GM12878 (cell line): Measurements from ENCODE around the gene ADGRB2.

Experiments
- BRCA1 ChIP-seq: IDR thresholded peaks from 2 replicates; pipeline ENCODE4 v1.6.1; 2011; ENCODE audit warnings: low read depth, low read length, improper control_type of control experiment
- CEBPB ChIP-seq, 2 experiments: fragments of 150-350 bp in 1 of 2; IDR thresholded peaks; 2 replicates each; pipeline ENCODE4 v1.6.1; 2012 to 2014; ENCODE audit warnings: low read depth in 2 of 2, low read length in 2 of 2, borderline replicate concordance in 1 of 2, inconsistent platforms in 1 of 2
- CTCF ChIP-seq, 3 experiments: IDR thresholded peaks in 2 of 3; conservative IDR thresholded peaks in 1 of 3; 2 replicates each; pipeline ENCODE4 v1.5.1; 2011; ENCODE audit warnings: low read depth in 3 of 3, low read length in 3 of 3, mild to moderate bottlenecking in 3 of 3, control low read depth in 2 of 3, moderate library complexity in 2 of 3, inconsistent platforms in 1 of 3, mixed read lengths in 1 of 3; ENCODE audit not compliant: control insufficient read depth in 2 of 3, insufficient read depth in 1 of 3; ENCODE audit errors: extremely low read depth in 1 of 3
- E2F4 ChIP-seq: IDR thresholded peaks from 2 replicates; pipeline ENCODE4 v1.6.1; 2012; ENCODE audit warnings: low read depth, low read length, improper control_type of control experiment
- ELK1 ChIP-seq: IDR thresholded peaks from 2 replicates; pipeline ENCODE4 v1.6.1; 2012; ENCODE audit warnings: low read depth, low read length, improper control_type of control experiment
- POLR2A ChIP-seq: IDR thresholded peaks from 2 replicates; pipeline ENCODE4 v1.6.1; 2011; ENCODE audit warnings: low read depth, mild to moderate bottlenecking, low read length
- YBX1 ChIP-seq: fragments of 450-650 bp; IDR thresholded peaks from 2 replicates; pipeline ENCODE4 v1.6.1; 2016; ENCODE audit warnings: antibody characterized with exemption

GRCh38 chr1:31790641-31791091 is 26.5 kb upstream of the ADGRB2 start:
- TF ChIP-seq POLR2A (no peak), BRCA1 (no peak), CTCF (IDR thresholded peaks at IDR 0.05 in 2 of 3, conservative IDR thresholded peaks at IDR 0.05 in 1 of 3; ENCODE audit: control insufficient read depth in 2 of 3, extremely low read depth in 1 of 3, insufficient read depth in 1 of 3, low read depth in 3 of 3, low read length in 3 of 3) (no peak), CEBPB (IDR thresholded peaks at IDR 0.05; ENCODE audit: borderline replicate concordance in 1 of 2, low read depth in 2 of 2, low read length in 2 of 2) (no peak), E2F4 (no peak), YBX1 (no peak), ELK1 (no peak)
